HK-2 (cell line): ENCODE results near the gene HAGH.

Source experiments
- DNase-seq: peaks from one replicate; pipeline ENCODE4 v3.0.0-alpha.2; 2018; ENCODE audit not compliant: unreplicated experiment

HAGH gene

DNA sequence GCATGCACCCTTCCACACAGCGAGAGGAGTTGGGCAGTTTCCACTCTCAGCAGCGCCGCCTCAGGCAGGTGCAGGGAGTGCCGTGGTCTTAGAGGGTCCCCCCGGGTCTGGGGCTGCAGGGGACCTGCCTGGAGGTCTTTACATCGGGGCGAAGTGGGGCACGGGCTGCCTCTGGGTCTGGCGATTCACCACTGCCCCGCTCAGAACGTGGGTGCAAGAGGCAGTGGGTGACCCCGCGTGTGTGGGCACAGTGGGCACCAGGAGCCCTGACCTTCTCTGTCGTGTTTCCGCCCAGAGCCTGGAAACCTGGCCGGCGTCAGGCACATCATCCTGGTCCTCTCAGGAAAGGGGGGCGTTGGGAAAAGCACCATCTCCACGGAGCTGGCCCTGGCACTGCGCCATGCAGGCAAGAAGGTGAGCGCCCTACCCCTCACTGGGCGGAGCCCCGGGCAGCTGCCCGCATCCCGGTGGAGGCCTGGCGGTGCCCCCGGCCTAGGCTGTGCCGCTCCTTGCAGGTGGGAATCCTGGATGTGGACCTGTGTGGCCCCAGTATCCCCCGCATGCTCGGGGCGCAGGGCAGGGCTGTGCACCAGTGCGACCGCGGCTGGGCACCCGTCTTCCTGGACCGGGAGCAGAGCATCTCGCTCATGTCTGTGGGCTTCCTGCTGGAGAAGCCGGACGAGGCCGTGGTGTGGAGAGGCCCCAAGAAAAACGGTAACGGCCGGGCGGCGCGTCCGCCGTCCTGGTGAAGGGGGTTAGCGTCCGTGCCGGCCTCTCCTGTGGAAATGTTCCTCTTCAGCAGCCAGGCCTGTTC, 40.2 kb downstream of the HAGH start:
- DNase-seq, result no peak

DNA sequence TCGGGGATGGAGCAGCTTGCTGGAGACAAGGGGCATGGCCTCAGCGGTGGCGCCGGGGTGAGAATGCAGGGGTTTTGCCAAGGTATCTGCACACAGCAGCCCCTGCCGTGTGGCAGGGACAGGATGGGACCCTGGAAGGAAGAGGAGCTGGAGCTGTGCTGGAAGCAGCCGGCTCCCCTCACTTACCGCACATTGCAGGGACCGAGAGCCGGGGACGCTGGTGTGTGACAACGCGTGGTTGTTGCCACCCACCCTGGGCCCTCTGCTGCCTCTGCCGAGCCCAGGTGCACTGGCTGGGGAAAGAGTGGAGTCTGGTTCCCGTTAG, 40.8 kb downstream of the HAGH start:
- DNase-seq, result no peak

DNA sequence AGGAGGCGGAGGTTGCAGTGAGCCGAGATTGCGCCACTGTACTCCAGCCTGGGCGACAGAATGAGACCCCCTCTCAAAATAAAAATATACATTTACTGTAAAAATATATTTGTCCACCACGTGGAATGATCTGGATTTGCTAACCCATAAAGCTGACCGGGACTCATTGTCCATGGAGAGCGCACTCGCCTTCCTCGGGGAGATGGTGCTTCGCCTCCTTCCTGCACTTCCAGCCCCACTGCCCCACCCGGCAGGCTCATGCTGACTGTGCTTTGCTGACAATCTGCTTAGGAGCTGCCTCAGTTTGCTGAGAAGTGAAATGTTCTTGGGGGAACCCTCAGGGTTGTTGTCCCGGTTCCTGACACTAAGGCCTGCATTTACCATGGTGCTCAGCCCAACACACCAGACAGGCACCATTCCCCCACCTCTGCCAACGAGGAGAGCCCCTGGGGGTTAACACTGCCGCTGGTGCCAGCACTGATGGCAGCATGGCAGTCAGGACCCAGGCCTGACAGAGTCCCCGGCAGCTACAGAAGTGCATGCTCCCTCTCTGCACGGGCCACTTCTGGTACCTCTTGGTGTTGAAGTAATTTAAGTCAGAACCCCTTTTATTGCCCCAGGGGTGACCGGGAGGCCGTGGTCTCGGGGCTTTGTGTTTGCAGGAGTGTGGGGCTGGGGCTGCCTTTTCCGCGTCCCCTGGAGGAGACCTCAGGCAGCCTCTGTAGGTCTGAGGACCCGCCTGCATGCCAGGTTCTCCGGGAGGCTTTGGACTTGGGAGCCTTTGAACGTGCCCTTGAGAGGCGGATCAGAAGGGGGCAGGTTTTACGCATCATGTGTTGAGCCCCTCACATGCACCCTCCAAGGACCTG, 41.4 kb downstream of the HAGH start:
- DNase-seq, result no peak

DNA sequence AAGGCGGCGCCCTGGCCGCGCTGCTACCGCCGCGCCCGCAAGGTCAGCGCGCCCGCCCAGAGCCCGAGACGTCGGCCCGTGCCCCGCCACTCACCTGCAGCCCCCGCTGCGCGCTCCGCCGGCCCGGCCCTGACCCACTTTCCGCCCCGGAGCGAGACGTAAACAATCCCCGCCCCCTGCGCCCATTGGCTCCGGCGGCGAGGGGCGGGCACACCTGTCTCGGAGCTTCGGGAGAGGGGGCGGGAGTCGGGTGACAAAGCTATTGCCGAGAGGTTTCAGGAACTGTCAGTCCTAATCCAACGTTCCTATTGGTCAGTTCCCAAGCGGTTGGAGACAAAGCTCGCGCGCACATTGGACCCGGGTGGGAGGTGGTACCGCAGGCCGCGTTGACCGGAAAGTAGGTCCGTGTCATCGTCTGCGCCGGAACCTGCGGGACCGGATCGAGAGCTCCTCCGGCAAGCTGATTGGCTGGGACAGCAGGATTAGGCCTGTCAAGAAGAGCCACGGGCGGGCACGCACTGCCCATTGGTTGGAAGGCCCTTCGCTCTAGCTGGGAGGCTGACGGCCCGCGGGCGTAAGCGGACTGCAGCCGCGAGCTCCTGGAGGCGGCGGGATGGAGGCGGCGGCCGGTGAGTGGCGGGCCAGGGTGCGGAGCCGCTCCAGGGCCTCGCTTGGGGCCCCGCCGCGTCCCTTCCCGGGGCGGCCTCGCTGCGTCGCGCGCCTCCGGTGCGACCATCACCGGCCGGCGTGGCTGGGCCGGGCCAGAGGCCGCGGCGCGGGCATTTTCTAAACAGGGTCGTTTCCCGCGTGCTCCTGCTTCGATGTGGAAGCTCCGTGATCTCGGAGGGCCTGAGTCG, 44.0 kb downstream of the HAGH start, which contains the start of the genes NUBP2 and SPSB3:
Gene NUBP2 (plus strand): TSS at position 553 of the 857 bp plus-strand sequence. CDS start 61 bp downstream, at position 614.
Gene SPSB3 (minus strand): TSS at position 164 of the 857 bp plus-strand sequence. CDS start 1,088 bp downstream, outside the sequence.
- peak; percentile 98 for DNase-seq

DNA sequence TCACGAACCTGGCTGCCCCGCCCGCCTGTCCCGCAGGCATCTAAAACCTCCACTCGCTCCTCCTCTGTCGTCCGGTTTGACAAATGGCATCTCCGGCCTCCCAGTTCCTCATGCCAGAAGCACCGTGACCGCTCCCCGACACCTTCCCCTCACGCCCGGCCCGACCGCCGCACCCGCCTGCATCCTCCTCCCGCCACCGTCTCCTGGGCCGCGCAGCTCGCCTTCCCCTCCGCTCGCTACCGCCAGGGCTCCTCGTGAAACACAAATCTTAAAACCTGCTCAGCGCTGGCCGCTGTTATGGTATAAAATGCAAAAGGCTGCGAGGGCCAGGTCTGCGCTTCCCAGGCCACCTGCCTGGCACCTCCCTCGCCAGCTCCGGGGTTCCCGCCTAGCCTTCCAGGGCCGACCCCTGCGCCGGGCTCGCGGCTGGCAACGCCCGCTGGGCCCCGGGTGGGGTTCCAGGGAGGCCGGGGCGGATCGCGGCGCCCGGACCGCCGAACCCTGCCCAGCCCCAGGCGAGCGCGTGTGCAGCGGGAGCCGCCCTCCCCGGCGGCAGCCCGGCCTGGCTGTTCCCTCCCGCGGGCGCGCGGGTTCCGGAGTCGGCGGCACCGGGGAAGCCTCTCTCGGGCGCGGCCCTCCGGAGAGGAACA, 44.7 kb downstream of the HAGH start:
- DNase-seq, result peak; percentile 49

DNA sequence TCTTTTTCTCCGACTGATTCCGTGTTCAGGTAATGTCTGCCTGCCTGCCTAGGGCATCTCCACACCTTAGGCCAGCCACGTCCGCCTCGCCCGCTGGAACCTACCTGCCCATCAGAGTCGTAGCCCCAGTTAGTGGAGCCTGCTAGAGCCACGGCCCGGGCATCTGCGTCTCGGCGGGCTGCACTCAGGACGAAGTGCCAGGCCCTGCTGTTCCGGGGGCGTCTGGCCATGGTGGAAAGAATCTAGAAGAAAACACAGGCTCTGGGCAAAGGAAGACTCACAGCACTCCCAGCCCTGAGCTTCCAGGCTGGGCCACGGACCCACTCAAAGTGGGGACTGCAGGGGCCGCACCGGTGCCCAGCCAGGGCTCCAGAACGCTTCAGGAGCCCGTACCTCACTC, 45.4 kb downstream of the HAGH start:
- DNase-seq, result no peak

DNA sequence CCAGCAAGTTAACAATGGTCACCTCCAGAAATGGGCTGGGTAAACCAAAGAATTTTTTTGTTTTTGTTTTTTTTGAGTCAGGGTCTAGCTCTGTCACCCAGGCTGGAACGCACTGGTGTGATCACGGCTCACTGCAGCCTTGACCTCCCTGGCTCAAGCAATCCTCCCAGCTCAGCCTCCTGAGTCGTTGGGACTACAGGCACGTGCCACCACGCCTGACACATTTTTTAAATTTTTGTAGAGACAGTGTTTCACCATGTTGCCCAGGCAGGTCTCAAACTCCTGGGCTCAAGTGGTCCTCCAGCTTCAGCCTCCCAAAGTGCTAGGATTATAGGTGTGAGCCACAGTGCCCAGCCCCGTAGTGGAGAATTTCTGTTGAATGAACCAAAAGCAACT, 46.0 kb downstream of the HAGH start:
- no peak for DNase-seq

DNA sequence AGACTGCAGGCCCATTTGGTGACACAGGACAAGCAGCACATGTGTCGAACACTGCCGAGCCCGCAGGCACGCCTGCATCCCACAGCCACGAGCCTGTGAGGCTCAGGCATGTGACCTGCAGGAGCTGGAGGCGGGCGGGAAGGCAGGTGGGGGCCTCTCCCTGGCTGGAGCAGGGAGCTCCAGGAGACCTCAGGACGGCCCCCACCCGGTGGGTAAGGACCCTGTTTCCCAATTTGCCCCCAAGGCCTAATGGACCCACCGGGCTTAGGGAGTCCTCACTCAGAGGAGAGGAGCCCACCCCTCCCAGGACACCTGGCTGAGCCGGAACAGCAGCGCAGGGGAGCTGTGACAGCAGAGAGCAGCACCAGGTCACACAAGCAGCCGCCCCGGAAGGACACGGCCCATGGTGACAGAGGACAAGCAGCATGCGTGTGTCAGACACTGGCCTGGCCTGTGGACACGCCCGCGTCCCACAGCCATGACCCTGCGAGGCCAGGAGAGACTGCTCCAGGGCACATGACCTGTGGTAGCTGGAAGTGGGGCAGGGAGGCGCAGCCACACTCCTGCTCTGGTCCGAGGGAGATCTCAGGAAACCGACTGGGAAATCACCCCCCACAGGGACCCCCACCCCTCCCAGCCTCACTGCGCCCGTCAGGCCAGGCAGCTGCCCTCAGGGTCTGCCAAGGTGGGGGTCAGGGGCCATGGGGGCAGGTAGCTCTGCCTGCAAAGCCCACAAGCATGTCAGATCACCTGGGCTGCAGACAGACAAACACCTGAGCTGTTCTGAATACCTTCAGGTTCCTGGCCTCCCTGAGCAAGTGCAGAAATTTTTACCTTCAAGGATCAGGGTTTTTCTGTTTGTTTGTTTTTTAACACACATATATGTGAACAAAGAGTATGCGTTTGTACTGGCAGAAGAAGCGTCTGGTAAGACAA, 46.6 kb downstream of the HAGH start:
- DNase-seq, result no peak

DNA sequence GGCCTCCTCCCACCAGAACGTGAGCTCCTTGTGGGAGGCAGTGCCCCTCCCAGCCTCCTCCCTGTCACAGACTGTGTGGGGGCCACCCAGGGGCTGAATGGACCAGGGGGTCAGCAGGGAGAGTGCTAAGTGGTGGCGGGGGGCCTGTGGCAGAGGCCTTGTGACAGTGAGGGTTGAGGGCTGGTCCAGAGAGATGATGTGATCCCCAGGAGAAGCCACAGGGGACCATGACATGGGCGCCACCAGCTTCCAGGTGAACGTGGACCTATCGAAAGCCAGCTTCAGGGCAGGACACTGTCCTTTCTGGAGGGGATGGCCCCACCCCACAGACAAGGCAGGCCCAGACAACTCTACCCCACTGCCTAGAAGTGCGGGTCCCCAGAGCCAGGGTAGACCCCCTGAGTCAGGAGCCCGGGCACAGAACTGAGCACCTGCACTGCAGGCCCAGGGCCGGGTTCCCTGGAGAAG, 47.4 kb downstream of the HAGH start:
- DNase-seq, result no peak

DNA sequence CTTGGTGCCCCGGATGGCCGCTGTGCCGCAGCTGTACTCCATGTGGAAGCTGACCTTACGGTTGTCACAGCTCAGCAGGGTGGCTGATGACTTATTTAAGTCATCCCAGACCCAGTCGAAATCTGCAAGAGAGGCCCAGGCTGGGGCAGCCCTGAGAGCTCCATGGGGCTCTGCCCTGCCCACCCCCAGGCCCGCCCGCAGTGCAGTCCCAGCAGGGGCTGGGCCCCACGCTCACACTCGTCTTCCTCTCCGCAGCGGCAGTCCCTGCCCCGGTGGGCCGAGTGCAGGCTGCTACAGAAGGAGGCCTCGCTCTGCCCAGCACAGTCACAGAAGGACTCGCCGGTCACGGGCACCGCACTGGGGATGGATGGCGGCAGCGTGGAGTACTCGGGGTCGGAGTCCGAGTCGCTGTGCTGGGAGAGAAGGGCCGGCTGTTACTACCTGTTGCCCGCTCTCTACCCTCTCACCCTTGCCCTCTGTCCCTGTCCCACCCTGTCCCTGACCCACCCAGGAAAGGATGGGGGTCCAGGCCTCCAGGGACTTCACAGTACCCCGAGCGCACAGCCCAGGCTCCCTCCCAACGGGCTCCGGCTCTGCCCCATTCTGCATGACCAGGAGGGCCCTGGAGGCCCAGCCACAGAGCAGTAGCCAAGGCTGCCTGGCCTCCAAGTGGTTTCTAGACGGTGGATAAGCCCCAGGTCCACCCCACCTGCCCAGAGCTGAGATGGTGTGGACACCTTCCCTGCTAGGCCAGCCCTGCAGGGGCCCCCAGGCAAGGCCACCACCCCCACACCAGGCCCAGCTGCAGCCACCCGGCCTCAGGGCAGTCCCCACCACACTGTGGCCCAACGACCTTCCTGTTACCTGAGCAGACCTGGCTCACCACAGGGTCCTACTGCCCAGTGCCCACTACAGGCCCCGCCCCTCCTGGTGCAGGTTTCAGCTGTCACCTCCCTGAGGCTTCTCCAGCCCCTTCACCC, 48.1 kb downstream of the HAGH start:
- DNase-seq, result no peak

DNA sequence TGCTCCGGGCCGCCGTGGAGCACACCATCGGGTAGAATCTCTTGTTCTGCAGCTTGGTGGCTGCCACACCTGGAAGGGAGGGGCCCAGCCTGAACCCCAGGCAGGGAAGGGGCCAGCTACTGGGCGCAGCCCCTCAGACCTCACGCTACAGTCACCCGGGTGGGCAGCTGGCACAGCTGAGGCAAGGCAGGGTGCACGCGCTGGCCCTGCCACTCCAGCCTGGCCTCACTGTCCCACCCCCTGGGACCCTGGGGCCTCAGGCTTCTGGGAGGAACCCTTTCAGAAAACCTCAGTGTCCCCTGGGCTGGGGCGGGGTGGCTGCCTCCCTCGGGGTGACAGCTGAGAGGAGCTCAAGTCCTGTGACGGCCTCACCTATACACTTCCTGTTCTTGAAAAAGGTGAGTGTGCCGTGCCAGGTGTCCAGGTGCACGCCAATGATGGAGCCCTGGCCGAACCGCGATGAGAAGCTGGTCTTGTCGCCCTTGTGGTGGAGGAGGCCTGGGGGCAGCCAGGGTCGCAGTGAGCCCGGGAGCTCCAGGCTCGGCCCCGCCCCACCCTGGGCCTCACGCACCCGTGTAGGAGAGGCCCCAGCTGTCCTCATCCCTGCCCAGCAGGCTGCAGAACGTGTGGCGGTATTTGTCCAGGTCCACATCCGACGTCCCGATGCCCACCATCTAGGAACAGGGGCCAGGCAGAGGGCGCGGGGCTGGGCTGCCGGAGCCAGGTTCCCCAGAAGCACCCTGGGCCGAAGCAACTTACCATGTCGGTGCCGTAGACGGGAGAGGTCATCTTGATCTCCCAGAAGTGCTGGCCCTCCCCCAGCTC, 49.0 kb downstream of the HAGH start:
- DNase-seq, result no peak

DNA sequence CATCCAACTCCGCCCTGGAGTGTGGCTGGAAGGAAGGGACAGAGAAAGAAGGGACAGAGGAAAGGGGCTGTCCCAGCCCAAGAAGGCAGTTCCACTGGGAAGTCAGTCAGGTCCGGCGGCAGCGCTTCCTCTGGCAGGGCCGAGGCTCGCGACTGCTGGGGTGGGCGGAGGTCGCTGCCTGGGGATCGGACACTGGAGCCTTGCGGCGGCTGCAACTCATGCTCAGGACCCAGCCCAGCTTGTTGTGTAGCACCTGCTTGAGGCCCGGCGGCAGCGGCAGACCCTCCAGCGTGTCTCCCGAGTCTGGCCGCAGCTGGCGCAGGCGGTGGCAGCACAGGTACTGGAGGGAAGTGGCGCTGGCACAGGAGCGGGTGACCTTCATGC, 49.6 kb downstream of the HAGH start:
- no peak for DNase-seq

DNA sequence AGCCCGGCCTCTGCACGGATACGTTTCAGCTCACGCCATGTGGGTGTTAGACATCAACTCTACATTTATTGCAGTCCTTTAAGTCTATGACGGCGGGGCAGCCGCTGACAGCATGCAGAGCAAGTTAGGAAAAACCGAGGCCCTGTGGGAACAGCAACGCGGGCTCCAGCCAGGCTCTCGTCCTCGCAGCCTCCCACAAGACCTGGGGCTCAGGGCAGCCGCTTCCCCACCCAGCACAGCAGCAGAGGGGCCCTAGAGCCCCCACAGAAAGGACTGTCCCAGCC, 50.0 kb downstream of the HAGH start:
- DNase-seq, result no peak

DNA sequence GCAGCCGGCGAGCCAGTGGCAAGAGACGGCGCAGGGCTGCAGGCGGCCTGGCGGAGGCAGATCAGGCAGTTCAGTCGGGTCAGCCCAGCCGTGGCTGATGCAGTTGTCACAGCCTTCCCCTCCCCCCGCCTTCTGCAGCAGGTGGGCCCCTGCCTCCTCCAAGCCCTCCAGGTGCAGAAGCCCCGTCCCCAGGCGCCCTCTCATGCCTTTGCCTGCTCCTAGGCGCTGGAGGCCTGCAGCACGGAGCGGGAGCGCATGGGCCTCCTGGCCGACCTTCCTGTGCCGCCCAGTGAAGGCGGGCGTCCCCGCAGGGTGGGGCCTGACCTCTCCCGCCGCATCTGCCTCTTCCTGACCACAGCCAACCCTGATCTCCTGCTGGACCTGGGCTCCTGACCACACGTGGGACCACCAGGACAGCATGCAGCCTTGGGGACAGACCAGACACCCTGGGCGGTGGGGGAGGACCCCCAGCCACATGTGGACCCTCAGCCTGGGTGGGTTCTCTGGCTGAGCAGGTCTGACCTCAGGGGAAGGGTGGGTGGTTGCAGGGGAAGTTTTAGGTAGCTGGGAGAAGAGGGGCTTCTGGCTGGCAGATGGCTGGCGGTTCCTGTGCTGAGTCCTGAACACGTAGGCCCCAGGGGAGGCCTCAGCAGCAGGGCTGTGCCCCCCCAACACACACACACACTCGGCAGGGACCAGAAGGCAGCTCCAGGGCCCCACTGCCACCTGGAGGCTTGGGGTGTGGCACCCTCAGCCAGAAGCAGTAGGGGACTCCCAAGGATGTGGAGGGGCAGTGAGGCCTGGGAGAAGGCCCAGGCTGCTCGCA, 50.6 kb downstream of the HAGH start:
- no peak for DNase-seq

DNA sequence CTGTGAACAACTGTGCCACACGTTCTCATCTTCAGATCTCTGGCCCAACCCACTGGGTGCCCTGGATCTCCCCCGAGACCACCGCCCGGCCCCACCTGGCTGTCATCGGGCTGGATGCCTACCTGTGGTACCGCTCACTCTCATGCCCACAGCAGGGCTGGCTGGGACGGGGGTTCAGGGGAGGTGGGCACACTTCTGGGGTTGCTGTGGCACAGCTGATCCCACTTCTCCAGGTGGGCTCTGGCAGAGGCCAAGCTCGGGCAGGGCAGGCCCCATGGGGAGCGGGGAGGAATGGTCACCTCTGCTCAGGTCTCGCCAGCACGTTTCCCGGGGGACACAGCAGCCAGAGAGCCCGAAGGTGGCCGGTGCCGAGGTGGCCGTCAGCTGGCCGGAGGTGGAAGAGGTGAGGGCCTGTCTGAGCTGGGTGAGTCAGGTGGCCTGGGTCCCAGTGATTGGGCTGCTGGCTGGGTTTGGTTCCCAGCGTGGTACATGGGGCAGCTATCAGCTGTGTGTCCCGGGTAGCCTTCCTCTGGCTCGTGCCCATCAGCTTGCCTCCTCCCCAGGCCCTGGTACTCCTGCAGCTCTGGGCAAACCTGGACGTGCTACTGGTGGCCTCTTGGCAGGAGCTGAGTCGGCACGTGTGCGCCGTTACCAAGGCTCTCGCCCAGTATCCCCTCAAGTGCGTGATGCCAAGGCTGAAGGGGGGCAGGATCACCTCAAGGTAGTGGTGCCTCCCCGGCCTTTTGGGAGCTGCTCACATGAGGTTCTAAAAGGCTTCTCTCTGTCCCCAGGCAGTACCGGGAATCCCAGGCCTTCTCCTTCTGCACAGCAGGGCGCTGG, 51.4 kb downstream of the HAGH start:
- no peak for DNase-seq

DNA sequence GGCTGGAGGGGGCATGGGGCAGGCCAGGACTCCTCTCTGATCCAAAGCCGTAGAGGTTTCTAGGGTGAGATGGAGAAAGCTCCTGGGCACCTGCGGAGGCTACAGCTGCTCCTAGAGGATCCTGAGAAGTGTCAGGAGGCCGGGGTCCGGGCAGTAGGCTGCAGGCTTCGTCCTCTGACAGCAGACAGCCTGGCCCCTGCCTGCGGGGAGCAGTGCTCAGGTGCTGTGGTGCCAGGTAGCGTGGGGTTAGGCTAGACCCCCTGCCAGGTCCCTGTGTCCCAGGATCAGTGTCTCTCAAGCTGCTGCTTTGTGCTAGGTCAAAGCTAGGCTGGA, 52.2 kb downstream of the HAGH start:
- DNase-seq, result no peak
